Coronary artery (tissue), 2 donors: ENCODE data around the gene ZNHIT3.
A peak's percentile ranks its signal among the peaks of the same experiment; 100 is the strongest.

Source experiments
- DNase-seq: peaks from one replicate; pipeline ENCODE4 v3.0.0-alpha.2; 2017; ENCODE audit warnings: low spot score
- H3K27ac ChIP-seq, 2 donors: fragments of 200-600 bp; sonication (generic); one replicate each; pipeline ENCODE4 v1.5.1; 2016 to 2019
- H3K4me3 ChIP-seq: fragments of 200-600 bp; sonication (generic); 2 replicates; pipeline ENCODE4 v1.5.1; 2016; ENCODE audit warnings: mild to moderate bottlenecking, moderate library complexity
- TF ChIP-seq, protein P1 (sequence below): fragments of 200-600 bp; sonication (generic); IDR thresholded peaks from one replicate; pipeline ENCODE4 v1.5.1; 2019; ENCODE audit warnings: antibody characterized with exemption

The ZNHIT3 gene

DNA sequence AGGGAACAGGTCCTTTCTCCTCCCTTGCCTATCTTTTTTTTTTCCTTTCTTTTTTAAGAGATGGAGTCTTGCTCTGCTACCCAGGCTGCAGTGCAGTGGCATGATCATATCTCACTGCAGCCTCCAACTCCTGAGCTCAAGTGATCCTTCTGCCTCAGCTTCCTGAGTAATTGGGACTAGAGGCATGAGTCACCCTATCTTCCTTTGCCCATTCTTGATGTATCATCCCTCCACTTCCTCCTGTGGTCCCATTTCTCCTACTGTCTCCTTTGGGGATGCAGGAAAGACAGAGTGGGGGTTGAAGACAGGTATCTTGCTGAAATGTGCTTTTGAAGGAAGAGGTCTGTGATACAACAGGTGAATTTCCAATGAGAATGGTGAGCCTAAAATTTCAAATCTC, 42.6 kb downstream of the ZNHIT3 start:
- no peak for DNase-seq
- H3K4me3 ChIP-seq = no peak overlapping the region
- TF ChIP-seq, protein P1, sequence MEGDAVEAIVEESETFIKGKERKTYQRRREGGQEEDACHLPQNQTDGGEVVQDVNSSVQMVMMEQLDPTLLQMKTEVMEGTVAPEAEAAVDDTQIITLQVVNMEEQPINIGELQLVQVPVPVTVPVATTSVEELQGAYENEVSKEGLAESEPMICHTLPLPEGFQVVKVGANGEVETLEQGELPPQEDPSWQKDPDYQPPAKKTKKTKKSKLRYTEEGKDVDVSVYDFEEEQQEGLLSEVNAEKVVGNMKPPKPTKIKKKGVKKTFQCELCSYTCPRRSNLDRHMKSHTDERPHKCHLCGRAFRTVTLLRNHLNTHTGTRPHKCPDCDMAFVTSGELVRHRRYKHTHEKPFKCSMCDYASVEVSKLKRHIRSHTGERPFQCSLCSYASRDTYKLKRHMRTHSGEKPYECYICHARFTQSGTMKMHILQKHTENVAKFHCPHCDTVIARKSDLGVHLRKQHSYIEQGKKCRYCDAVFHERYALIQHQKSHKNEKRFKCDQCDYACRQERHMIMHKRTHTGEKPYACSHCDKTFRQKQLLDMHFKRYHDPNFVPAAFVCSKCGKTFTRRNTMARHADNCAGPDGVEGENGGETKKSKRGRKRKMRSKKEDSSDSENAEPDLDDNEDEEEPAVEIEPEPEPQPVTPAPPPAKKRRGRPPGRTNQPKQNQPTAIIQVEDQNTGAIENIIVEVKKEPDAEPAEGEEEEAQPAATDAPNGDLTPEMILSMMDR = no peak
- H3K27ac ChIP-seq = no peak overlapping the region

DNA sequence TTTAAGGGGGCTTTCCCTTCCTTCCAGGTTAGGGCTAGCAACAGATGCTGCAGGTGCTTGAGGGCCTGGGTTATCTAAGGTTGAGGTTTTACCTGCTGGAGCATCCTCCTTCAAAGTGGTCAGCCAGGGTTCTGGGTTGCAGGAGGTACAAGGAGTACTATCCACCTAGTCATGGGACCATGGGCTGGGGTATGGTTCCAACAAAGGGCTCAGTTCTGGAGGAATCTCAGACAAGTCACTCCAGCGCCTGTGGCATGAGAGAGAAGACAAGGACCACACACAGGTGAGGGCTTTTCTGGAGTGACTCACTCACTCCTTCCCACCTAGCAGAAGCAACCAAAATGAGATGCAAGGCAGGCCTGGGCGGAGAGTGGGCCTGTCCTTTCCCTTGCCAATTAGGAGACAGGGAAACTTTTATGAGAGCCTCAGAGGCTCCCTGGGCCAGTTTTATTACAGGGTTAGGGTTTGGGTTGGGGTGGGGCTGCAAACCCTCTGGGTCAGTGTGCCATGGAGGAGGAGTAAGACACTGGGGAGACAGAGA, 46.0 kb downstream of the ZNHIT3 start:
- Histone ChIP-seq H3K4me3 (no peak overlapping the region), H3K27ac (no peak overlapping the region)
- TF ChIP-seq, protein P1 = no peak
- no peak for DNase-seq

DNA sequence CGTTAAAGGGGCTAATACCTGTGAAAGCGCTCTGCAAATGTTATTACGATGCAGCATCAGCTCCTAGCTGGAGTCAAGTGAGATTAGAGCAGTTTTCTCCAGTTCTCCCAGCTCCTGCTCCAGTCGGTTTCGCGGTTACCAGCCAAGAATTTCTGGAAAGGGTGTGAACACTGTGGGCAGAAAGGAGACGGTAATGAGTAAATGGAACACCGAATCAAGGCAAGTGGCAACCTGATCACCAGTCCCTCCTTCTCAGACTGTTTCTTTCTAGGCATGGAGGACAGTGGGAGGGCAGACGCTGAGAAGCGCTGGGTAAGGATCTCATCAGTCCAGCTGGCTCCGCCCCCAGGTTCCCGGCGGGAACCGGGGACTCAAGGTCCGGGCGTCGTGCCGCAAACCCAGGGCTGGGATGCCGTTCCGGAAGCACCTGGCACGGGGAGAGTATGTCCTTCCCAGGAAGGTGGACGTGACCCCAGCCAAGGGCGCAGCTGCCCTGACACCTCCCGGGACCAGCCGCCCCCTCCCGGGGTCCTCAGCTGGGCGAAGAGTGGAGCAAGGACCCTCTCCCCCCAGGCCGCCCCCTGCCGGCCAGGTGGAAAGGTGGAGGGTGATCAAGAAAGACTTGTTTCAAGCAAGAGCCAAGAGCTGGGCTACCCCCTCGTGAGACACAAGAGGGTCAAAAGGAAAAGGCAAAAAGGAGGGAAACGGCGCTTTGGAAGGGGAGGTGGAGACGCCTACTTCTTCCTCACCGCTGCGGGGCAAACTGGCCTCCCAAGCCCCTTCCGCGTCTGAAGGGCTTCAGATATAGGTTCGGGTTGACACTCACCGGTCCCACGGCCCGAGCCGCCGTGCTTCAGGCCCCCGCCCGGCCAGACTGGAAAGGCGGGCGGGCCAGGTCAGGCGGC, 47.7 kb downstream of the ZNHIT3 start:
- DNase-seq = peak; percentile 80
- H3K27ac ChIP-seq = peak overlapping the region; percentile 88 to 97
- H3K4me3 ChIP-seq = peak overlapping the region; percentile 94
- TF ChIP-seq, protein P1 = no peak

DNA sequence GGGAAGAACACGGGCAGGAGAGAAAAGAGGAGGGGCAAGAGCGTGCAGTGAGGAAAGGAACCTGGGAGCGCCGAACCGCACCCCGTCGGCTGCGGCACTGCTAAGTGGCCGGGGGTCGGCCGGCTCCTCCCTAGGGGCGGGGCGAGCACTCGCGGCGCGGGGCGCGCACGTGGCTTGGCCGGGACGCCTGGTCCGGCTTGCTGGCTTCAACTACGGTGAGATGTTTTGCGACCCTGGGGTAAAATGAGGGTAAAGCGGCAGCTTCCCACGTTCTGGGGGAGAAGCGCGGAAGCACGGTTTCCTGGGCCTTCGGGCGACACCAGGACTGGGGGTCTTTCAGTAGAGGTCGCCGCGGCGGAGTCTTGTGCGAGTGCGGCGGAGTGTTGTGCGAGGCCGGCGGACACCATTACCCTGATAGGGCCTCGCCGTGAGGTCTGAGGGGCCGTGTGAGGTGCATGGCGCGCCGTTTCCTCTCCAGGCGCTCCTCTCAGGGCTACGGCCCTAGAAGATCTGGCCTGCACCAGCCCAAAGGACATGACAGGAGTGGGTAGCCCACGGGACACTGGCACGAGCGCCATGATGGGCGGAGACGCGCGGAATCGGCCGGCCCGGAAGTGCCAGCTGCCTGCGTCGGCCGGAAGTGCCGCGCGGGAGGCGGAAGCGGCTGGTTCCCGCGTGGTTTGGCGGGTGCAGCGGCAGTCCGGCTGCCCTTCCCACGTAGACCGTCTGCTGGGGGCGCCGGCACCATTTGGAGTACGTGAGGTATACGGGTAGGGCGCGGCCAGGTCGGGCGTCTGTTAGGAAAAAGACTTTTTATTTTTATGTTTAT, 48.6 kb downstream of the ZNHIT3 start, which contains the start of the genes MYO19 and PIGW:
MYO19 (minus strand) TSS at position 29 of the 829 bp plus-strand sequence. CDS start 2,330 bp downstream, outside the sequence.
PIGW (plus strand) TSS at position 148 of the 829 bp plus-strand sequence. CDS start 2,115 bp downstream, outside the sequence.
- TF ChIP-seq, protein P1 = no peak
- peak within 1 kb of the TSS; percentile 94 for H3K4me3 ChIP-seq
- peak; percentile 90 for DNase-seq

DNA sequence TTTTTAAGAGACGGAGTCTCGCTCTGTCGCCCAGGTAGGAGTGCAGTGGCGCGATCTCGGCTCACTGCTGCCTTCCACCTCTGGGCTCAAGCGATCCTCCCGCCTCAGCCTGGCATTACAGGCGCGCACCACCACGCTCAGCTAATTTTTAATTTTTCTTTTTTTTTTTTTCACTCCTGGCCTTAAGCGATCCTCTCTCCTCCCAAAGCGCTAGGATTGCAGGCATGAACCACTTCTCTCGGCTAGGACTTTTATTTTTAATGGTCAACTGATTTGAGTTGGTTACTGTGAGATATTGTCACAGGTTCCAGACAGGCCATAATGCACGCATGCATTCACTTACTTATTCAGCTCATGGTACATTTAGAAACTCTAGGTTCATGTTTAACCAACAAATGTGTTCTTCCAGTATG, 49.2 kb downstream of the ZNHIT3 start:
- Histone ChIP-seq H3K27ac (peak overlapping the region; percentile 88 to 97), H3K4me3 (peak overlapping the region; percentile 94)
- DNase-seq = no peak
- TF ChIP-seq, protein P1 = no peak

More for the DNA sequence above, 48.6 kb downstream of the ZNHIT3 start, which contains the start of the genes MYO19 and PIGW:
- peak within 1 kb of the TSS; percentile 88 to 97 for H3K27ac ChIP-seq

DNA sequence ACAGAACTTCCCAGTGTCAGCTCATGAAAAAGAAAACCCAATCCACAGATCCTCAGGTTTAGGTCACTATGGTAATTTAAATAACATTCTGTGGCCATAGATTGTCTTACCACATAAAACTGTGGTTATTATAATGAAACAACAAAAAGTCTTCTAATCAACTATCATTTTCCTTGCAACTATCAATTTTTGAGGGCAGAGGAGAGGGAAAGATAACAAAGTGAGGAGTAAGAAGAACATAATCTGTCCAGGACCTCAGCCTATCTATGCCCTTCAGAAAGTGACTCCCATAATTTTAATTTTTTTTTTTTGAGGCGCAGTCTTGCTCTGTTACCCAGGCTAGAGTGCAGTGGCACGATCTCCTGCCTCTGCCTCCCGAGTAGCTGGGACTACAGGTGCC, 54.2 kb downstream of the ZNHIT3 start:
- H3K27ac ChIP-seq = no peak overlapping the region
- DNase-seq = no peak
- TF ChIP-seq, protein P1 = no peak
- H3K4me3 ChIP-seq = no peak overlapping the region
